IPS-NIHi11 (cell line): Measurements from ENCODE around the gene CIART.
A peak's percentile ranks its signal among the peaks of the same experiment; 100 is the strongest.
"Not testable (repeated sequence)": the region's sequence is repeated elsewhere in the genome, so short reads cannot be mapped to it uniquely, and the experiment has no call there.

Experiments used
- DNase-seq: peaks from one replicate; pipeline ENCODE4 v3.0.0; 2012; ENCODE audit warnings: mixed read lengths, low spot score

Gene CIART, protein sequence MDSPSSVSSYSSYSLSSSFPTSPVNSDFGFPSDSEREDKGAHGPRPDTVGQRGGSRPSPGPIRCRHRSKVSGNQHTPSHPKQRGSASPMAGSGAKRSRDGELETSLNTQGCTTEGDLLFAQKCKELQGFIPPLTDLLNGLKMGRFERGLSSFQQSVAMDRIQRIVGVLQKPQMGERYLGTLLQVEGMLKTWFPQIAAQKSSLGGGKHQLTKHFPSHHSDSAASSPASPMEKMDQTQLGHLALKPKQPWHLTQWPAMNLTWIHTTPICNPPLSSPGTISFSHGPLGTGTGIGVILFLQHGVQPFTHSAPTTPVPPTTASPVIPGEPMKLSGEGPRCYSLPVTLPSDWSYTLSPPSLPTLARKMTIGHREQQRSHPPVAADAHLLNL

DNA sequence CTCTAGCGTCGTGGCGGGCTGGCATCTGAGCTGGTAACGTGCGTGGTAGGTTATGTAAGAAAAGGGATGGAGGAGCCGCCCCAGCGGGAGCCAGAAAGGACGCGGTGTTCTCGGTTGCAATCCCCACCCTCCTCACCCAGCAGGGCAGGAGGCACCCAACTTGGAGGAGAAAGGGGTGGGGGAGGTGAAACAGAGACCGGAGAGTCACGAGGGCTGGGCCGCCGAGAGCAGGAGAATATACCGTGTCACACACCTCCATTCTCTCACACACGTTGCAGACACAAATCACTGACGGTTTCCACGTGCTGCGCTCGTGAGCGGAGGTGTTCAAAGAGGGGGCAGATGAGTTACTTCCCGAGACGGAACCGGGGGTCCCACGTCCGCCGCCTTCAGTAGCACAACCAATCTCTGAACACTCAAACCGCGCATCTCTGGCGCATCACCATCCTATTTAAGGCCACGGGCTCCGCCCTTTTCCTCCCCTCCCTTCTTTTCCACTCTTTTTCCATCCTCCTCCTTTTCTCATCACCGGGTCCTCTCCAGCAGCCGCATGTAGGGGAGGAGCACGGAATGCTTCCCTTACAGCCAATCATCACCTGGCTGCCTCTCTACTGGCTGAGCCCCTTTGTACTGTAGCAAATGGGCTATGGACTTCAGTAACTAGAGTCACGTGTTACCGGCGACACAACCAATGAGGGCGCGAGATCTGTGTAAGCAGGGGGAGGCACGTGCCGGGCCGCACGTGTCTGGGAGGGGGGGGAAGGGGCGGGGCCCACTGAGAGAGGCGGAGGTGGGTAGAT, at the start of gene CIART:
Gene CIART (plus strand): TSS at position 797 of the 800 bp plus-strand sequence. CDS start 714 bp downstream, outside the sequence.
- peak; percentile 92 for DNase-seq

DNA sequence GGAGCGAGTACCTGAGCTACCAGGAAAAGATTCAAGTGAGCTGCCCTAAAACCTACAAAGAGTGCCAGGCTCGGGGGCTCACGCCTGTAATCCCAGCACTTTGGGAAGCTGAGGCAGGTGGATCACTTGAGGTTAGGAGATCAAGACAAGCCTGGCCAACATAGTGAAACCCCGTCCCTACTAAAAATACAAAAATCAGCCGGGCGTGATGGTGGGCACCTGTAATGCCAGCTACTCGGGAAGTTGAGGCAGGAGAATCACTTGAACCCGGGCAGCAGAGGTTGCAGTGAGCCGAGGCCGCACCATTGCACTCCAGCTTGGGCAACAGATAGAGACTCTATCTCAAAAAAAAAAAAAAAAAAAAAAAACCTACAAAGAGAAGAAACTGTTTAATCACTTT, 49.4 kb upstream of the CIART start:
- DNase-seq, result not testable (repeated sequence)

DNA sequence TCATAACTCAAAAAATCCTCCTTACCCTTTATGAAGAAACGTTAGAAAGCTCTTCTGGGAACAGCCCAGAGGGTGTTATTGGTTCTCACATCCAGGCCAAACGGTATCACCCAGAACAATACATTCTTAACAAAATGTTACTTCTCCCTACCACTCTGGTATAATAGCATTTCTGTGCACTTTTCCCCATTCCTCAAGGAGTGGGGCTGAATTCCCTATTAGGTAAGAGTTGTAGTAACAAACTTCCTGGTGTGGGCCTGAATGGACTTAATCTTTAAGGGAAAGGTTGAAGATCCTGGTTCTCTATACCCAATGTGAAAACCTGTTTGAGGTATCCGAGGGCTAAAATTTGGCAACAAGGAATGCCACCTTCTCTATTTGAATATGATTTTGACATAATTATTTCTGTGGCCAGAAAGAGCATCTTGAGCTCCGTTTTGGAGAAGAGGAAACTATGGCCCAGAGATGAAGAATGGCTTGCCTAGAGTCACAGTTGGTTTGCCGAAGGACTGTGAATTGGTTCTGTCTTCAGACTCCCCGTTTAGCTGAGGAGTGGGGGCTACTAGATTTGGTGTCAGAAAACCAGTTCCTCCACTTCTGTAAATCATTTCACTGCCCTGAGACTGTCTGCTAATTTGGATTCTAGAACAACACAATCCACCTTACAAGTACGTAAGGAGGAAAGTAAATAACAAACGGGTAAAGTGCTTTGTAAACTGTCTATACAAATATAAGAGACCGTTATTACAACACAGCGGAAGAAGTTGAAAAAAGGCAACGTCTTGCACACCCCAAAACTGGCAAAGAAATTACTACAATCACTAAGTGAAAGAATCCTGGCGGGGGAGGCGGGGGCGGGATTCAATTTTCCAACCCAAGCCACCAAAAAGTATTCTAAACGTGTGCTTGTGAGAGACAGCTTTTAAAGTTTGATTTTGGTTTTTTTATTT, 48.7 kb upstream of the CIART start:
- DNase-seq, result no peak

DNA sequence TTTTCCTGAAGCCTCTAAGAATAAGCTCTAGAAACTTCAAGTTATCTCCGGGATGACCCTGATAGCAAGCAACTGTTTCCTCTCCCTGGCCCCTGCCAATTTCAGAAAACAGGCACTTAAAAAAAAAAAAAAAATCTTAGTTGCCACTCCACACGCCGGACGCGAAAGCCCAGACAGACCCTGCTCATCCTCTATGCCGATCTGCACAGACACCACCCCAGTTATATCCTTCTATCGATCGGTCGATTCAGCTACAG, 48.1 kb upstream of the CIART start:
- no peak for DNase-seq

DNA sequence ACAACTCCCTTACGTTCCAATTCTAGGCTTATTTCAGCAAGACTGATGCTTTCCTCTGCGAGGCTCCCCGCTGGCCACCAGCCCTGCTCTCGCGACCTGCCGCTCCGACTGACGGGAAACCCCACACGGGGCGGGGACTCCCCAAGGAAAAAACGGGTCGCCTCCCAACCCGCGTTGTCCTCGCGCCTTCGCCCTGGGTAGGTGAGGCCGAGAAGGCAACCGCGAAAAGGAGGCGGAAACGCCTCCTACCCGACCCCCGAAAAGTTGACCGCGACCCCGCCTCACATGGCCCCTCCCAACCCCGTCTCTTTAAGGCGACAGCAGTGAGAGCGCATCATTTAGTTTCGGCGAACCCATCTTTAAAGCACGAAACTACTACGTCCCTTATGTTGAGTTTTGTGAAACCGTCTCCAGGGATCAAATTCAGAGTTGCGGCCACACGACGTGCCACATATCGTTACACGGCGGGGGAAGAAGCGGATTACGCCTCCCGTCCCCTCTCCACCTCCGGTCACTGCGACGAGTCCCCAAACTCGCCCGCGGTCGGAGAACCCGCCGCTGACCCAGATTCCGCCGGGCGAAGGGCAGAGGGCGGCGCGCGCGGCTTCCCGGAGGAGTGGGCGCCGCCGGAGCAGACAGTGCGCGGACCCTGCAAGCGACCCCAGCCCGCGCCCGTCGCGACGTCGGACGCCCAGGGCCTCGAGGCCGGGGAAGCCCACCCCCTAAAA, 47.6 kb upstream of the CIART start:
- DNase-seq, result peak; percentile 85

DNA sequence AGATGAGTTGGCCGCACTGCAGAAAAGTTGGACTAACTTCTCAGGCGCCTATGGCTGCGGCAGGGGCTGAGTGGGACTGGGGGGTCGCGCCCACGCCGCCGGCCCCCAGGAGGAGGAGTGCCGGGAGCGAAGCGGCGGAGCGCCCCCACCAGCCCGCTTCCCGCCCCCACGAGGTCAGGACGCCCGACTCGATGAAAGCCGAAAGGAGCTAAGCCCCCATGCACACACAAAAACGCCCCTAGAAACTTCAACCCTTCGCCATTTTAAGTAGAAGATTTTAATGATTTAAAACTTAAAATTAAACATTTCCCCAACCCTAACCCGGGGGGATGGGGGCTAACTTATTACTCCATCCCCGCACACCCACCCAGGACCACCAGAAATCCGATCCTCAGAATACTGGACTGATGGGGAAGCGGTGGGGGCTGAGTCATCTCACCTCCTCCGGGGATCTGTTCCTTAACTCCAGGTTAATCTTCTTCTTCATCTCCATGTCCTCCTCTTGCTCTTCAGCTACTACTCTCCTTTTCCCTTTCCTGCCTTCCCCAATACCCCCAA, 47.0 kb upstream of the CIART start:
- peak; percentile 23 for DNase-seq

DNA sequence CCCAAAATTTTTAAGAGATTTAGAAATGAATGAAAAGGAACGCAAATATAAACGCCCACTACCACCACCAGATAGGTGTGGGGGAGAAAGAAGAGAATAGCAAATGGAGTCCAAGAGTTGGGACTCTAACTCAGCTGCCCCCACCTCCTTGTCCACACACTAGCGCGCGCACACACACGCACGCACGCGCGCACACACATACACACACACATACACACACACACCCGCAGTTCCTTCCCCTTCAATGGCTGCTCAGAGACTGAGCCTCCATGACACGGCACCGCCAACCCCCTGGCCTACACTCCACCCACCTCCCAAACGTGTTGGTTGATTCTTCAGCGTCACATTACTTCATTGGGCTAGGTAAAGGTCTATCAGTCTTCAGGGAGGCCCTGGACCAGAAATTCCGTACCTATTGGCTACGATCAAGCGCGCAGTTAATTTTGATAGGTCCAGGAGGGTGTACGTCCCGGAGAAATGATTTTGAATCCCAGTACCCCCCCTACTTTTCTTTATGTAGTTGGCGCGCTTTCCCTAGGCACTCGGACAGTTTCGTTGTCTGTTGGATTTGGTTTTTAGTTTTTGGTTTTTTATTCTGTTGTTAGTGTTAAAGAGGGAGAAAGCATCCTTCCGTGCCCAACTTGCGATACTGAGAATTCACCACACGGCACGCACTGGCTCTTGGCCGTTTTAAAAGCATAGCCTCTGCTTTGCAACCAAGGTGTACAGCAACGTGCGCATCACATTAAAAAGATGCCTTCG, 46.3 kb upstream of the CIART start, which contains the start of gene ANP32E:
Gene ANP32E (minus strand): TSS at position 261 of the 762 bp plus-strand sequence. CDS start 326 bp downstream, outside the sequence.
- DNase-seq, result peak; percentile 98

DNA sequence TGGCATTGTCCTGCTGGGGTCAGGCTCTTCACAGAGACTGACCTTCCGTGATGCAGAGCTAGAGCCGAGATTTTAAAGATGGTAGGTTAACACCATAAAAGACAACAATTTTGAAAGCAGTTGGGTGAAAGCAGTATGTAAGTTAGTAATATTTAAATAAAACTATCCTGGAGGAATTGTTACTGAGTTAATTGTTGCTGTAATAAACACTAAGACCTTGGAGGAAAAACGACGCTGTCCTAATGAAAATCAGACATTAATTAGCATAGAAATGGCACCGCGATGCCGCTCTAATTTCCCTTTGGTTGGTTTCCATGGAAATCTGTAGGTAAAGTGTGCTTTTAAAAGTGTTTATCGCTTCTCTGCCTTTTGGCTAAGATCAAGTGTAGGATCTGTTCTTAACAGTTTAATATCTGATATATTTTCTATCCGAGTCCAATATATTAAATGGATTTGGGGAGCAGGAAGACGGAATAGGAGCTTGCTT, 45.7 kb upstream of the CIART start:
- no peak for DNase-seq

DNA sequence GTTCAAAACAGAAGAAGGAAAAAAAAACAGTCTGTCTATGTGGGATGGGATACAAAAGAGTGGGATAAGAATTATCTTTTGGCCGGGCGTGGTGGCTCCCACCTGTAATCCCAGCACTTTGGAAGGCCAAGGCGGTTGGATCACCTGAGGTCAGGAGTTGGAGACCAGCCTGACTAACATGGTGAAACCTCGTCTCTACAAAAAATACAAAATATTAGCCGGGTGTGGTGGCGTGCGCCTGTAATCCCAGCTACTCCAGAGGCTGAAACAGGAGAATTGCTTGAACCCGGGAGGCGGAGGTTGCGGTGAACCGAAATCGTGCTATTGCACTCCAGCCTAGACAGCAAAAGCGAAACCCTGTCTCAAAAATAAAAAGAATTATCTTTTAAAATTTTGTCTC, 45.2 kb upstream of the CIART start:
- not testable (repeated sequence) for DNase-seq

DNA sequence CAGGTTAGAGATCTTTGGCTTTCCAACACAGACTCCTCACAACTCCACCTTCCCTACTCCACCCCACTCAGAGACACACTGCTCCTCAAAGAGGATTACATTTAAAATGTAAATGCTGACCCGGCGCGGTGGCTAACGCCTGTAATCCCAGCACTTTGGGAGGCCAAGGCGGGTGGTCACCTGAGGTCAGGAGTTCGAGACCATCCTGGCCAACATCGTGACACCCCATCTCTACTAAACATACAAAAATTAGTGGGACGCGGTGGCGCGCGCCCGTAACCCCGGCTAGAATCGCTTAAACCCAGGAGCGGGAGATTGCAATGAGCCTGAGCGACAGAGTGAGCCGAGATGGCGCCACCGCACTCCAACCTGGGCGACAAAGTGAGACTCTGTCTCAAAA, 44.6 kb upstream of the CIART start:
- DNase-seq, result no peak

DNA sequence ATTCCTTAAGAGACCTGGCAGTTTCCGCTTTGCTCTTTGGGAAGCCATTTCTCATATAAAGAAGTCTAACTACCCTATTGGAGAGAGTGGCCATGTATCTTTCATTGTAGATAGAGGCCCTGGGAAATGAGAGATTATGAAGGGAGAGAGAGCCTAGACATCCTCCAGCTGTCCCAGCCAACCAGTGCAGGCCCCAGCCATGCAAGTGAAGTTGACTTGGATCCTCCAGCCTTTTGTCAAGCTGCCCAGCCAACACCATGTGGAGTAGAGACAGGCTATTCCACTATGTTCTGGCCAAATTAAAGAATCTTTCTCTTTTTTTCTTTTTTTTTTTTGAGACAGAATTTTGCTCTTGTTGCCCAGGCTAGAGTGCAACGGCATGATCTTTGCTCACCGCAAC, 39.4 kb upstream of the CIART start:
- no peak for DNase-seq

DNA sequence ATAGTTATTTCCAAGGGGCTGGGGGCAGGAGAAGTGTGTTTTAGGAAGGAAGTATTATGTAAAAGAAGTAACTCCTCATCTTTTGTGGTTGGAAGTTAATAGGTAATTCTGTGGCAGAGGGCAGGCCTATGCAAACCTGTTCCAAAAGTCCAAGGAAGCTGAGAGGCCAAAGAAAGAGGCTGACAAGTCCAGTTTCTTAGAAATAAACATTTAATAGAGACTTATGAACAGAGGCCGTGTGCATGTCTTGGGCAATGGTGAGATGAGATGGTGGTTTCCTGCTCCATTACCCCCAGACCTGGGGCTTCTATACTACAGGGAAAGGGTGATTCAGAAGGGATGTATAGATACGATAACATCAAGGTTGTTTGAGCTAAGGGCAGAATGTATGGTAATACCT, 32.4 kb upstream of the CIART start:
- no peak for DNase-seq

DNA sequence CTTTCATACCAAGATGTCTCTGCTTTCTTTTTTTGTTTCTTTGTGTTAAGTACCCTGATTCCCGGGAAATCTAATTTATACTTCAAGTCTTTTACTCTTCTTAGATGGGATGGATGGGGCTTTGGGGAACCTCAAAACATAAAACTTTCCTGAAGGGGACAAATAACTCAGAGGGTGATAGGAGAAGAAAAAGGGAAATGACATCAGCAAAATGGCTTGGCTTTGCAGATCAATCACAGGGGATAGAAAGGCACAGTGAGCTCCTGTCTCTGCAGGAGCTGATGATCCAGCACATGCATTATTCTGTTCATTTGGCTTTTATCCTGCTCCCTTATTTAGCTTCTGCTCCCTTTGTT, 26.2 kb upstream of the CIART start:
- no peak for DNase-seq

DNA sequence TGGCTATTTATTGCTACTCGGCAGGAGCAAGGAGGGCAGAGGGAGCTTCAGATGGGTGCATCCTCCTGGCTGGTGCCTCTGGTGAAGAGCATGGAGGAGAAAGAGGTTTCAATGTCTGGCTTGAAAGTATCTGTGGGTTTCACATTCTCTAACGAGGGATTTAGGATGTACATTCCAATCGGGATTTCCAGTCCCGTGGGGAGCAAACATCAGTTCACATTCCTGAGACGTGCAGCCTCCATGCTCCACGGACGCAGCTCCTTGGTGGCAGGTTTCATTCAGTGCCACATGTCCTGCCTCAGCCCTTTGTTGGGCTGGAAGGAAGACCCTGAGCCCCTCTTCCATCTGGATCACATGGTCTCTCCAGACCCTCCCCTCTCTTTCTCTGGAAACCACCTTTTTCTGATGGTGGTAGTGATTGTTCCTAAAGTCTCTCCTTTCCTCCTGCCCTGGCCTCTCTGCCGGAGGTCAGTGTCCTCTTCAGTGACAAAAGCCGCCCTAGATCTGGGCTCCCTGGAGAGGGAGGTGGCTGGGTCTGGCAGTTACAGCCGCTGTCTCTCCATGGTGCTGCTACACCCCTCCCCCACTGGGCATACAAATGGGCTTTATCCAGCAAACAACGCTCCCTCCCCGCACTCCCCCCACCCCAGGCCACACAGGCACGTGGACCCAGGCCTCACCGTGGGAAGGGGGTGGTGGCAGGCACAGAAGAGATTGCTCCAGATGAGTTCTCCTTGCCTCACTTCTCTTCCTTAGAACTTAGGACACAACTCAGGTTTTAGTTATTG, 25.6 kb upstream of the CIART start:
- peak; percentile 18 for DNase-seq

DNA sequence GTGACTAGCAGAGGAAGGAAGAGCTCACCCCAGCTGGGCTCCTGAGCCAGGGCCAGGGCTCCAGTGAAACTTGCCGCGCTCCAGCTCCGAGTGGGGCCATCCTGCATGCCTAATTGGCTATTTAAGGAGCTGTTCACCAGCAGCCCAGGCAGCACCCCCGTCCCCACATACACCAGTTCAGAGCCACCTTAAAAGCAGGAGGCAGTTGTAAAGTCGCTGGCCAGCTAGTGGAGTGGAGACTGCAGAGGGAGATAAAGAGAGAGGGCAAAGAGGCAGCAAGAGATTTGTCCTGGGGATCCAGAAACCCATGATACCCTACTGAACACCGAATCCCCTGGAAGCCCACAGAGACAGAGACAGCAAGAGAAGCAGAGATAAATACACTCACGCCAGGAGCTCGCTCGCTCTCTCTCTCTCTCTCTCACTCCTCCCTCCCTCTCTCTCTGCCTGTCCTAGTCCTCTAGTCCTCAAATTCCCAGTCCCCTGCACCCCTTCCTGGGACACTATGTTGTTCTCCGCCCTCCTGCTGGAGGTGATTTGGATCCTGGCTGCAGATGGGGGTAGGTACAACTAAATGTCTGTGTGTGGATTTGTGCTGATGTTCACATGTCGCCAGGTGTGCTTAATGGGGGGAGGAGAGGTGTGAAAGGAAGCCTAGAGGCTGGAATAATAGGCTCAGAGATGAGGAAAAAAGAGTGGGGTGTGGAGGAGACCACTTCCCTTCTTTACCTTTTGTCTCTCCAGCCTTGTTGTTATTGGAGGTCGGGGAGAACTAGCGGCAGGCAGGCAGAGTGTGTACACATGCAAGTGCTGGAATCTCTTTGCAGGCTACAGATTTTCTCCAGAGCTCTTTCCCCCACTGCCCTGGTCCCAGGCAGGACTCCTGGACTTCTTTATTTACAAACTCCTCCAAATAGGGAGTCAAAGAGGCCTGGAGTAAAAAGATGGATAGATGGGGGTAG, 24.4 kb upstream of the CIART start, which contains the start of gene CA14:
Gene CA14 (plus strand): TSS at position 151 of the 962 bp plus-strand sequence. CDS start 355 bp downstream, at position 506.
- peak; percentile 31 for DNase-seq

DNA sequence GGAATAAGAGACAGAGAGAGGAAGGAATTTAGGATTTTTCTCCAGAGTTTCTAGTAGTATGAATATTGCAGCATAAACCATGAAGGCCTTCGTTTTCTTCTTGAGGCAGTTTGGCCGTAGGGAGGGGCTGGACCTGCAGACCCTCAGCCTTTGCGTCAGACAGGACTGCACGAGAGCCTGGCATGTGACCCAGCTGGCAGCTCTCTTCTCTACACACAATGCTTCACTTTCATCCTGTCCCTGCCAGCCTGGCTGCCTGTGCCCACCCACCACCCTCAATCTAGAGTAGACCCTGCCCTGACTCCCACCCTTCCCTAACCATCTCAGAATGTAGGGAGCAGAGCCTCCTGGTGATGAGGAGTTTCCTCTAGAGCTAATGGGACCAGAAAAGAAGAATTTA, 23.1 kb upstream of the CIART start:
- DNase-seq, result no peak

DNA sequence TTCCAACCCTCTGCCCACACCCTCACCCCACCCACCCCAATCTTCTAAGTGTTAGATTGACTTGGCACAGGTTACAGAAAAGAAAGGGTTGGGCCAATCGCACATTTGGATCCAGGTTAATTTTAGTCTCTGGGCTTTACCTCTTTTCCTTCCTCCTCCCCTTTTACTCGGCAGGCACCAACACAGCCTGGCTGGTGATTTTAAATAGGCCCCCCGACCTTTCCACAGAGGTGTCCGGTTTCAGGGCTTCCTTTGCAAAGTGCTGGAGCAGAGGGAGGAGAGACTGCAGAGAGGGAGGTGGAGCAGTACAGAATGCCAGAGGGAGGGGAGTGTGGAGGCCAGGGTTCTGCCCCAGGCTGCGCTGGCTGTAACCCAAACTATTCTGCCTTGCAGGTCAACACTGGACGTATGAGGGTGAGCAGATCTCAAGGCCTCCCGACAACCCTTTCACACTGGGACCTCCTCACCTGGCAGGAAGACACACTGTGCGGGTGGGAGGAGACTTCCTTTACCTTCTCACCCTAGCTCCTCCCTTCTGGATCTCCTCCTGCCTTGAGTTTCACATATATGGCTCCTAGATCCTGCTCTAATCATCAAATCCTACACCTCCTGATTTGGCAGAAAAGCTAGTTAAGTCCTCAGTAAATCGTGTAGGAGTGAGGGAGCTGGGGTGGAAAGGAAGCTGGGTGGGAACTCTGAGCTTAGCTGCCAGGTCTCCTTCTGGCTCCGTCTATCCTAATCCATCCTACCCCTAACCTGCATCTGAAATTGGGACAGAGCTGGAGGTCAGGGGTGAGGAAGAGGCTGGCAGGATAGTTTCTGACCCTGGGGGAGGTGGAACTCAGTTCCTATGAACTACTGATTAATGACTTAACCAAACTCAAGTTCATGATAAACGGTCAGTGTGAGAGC, 22.3 kb upstream of the CIART start:
- DNase-seq, result peak; percentile 79
